AG09319 (cell line): ENCODE results near the gene MLXIP.

Source experiments
- DNase-seq: peaks from one replicate; pipeline ENCODE4 v3.0.0-alpha.2; 2010; ENCODE audit warnings: low read depth; ENCODE audit errors: extremely low read depth
- CTCF ChIP-seq: IDR thresholded peaks from 2 replicates; pipeline ENCODE4 v1.5.1; 2011; ENCODE audit warnings: low read depth, mild to moderate bottlenecking, inconsistent platforms, low read length, moderate library complexity

The MLXIP gene

GRCh38 chr12:122125452-122126341 is 47.1 kb downstream of the MLXIP start:
- no peak for DNase-seq
- TF ChIP-seq CTCF, result no peak

GRCh38 chr12:122126342-122126635 is 47.7 kb downstream of the MLXIP start:
- no peak for DNase-seq
- no peak for TF ChIP-seq CTCF

DNA sequence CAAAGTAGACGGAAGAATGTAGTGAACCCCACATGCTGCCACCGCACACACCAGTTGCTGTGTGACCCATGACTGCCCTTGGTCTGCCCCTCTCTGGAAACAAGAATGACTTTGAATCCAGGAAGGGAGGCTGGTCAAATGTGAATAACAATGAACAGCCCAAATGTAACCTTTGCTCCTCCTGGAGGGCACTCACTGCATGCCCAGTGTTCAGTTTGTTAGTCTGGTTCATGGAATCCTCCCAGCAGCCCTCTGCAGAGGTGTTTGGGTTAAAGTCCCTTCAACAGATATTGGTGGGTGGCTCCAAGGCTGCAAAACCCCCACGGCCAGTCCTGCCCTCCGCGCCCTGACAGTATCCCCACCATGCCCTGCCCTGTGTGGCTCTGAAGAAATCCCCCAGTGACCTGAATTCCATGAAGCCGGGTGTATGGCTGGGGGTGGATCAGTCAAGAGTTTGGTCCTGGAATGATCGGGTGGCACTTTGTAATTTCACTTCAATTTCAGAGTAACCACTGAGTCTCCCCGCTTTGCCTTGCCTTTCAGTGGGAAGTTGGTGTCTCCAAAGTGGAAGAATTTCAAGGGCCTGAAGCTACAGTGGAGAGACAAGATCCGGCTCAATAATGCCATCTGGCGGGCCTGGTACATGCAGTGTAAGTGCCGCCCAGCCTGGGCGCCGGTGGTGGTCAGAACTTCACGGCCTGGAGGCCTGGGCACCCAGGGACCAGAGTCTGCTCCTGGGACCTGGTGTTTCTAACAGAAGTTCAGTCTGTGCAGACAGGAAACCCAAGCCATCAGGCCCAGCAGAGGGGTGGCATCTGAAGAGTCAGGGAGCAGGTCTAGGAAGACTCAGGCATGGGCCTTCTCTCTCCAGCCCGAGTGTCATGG is 48.4 kb downstream of the MLXIP start:
- no peak for DNase-seq
- no peak; the same call in 1 of the 2 replicates for TF ChIP-seq CTCF

DNA sequence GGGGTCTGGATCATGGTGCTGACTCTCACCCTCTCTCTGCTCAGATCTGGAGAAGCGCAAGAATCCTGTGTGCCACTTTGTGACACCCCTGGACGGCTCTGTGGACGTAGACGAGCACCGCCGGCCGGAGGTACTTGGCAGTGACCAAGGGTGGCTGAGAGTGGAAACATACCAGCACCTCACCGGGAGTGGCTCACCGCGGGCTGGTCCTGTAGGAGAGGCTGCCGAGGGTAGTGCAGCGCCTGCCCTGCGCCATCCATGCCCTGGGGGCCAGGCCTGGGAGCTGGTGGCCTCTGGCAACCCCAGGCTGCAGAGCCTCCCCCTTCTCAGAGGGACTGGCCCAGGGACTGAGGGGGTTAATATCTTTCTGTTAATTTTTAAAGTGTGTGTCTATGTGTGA is 49.3 kb downstream of the MLXIP start:
- no peak for TF ChIP-seq CTCF
- no peak for DNase-seq

- no peak for DNase-seq
- TF ChIP-seq CTCF, result no peak
Observed at GRCh38 chr12:122128481-122128880, 49.9 kb downstream of the MLXIP start.

- TF ChIP-seq CTCF, result no peak
Observed at GRCh38 chr12:122129131-122129530, 50.6 kb downstream of the MLXIP start.

GRCh38 chr12:122130150-122130549 is 51.6 kb downstream of the MLXIP start:
- DNase-seq, result no peak
- no peak for TF ChIP-seq CTCF

More at GRCh38 chr12:122129131-122129530, 50.6 kb downstream of the MLXIP start:
- DNase-seq, result no peak
